Dendritic cell treated with granulocyte-macrophage colony-stimulating factor and Interleukin-4, amounts not matched to agents 40 ng/mL and 50 ng/mL, for 4 days (primary cell): ENCODE measurements around the gene PPP2R5B.
A peak's percentile ranks its signal among the peaks of the same experiment; 100 is the strongest.

Experiments
- H3K27ac Mint-ChIP-seq: one replicate; pipeline ENCODE4 v1.8.0; 2022; ENCODE audit warnings: mild to moderate bottlenecking, mixed read lengths
- H3K27me3 Mint-ChIP-seq: one replicate; pipeline ENCODE4 v1.8.0; 2022; ENCODE audit warnings: mild to moderate bottlenecking, mixed read lengths
- H3K36me3 Mint-ChIP-seq: one replicate; pipeline ENCODE4 v1.8.0; 2022; ENCODE audit warnings: low read depth, mixed read lengths
- H3K4me1 Mint-ChIP-seq: one replicate; pipeline ENCODE4 v1.8.0; 2022; ENCODE audit warnings: low read depth, mixed read lengths
- H3K4me3 Mint-ChIP-seq: one replicate; pipeline ENCODE4 v1.8.0; 2022; ENCODE audit warnings: mild to moderate bottlenecking, moderate library complexity, mixed read lengths
- H3K9me3 Mint-ChIP-seq: one replicate; pipeline ENCODE4 v1.8.0; 2022; ENCODE audit warnings: mixed read lengths
- intact Hi-C: fragments of 100-400 bp; cut with micrococcal nuclease; formaldehyde crosslinking; loops from one replicate; pipeline ENCODE4 v1.15.0; 2022

The PPP2R5B gene

GRCh38 chr11:64906314-64906635 lies 18.2 kb upstream of the PPP2R5B start:
- peaks cover 97% of the 10 kb centered on the region for H3K36me3 Mint-ChIP-seq
- intact Hi-C loops: no loop called here
- no peak overlapping the region for H3K27ac Mint-ChIP-seq
- H3K9me3 Mint-ChIP-seq: no peaks in the 10 kb centered on the region
- H3K4me3 Mint-ChIP-seq: no peak overlapping the region
- no peaks in the 10 kb centered on the region for H3K27me3 Mint-ChIP-seq
- H3K4me1 Mint-ChIP-seq: no peaks in the 10 kb centered on the region

DNA sequence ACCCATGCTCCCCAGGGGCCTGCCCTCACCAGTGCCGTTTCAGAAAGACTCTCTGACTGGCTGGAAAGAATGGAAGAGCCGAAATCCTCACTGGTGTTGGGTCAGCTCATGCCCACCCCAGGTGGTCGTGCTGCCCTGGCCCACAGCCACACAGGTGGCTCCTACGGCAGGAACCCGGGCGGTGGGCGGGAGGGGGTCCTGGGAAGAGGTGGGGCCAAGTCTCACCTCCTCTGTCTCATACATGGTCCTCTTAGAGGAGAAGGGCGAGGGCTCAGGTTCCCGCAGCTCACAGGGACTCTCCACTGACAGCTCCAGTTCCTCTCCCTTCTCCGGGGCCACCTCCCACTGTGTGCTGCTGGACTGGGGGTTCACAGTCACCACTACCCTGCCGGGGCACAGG lies 15.7 kb upstream of the PPP2R5B start:
- H3K4me1 Mint-ChIP-seq: no peaks in the 10 kb centered on the region
- no peak overlapping the region for H3K27ac Mint-ChIP-seq
- no peaks in the 10 kb centered on the region for H3K27me3 Mint-ChIP-seq
- H3K36me3 Mint-ChIP-seq: peaks cover 97% of the 10 kb centered on the region
- intact Hi-C loops: no loop called here
- no peaks in the 10 kb centered on the region for H3K9me3 Mint-ChIP-seq
- H3K4me3 Mint-ChIP-seq: no peak overlapping the region

DNA sequence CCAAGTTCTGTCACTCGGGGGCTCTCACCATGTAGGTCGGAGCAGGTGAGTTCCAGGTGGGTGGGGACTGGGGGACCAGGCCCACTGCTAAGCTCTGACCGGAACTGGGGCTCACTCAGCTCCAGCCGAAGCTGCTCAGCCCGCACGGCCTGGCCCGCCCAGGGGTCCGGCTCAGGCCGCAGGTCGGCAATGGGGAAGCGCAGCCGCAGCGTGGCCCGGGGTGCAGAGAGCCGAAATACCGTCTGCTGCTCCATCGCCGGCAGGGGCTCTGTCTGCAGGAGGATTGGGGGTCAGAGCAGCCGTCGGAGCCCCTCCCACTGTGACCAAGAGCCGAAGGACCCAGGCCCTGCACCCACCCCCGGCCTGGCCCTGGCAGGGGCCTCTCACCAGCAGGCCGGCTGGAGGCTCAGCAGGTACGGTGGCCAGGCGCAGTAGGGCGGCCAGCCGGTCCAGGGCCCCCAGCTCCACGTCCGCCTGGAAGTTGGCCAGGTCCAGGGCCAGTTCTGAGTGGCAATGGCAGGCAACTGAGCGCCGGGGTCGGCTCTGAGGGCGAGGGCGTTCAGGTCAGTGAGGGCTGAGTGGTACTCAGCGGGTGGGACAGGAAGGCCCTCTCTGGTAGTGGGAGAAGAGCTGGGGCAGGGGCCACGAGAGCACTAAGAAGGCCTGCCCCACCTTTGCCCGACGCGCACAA lies 14.7 kb upstream of the PPP2R5B start:
- H3K36me3 Mint-ChIP-seq: peaks cover 100% of the 10 kb centered on the region
- H3K9me3 Mint-ChIP-seq: no peaks in the 10 kb centered on the region
- no peaks in the 10 kb centered on the region for H3K27me3 Mint-ChIP-seq
- H3K4me1 Mint-ChIP-seq: no peaks in the 10 kb centered on the region
- H3K4me3 Mint-ChIP-seq: no peak overlapping the region
- intact Hi-C loops: loop anchor here (10.0 kb wide), 1 partner anchor 205 kb away; the partner anchor contains the start of genes TM7SF2 and ZNHIT2
- no peak overlapping the region for H3K27ac Mint-ChIP-seq

DNA sequence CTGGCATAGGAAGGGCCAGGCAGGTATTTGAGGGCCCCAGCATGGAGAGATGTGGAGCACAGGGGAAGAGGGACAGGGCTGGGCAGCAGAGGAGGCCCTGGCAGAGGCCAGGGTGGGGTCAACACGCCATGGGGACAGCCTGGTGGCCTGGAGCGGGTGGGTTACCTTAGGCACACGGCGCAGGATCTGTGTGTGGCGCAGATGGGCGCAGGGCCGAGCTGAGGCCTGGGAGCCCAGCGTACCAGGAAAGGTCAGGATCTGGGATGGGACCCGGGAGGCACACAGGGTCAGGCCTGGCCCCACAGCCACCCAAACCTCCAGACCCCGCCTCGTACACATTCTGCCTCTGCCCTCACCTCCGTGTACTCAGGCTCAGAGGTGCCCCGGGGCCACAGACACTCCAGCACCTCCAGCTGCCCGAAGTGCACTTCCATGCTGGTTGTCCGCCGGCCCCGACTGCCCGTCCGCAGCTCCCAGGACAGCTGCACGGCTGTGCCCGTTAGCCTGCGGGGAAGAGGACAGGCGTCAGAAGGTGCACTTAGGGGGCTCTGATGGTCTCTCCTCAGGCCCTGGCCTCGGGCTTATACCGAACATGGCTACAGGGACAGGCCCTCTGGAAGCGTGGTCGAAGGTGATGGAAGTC lies 13.9 kb upstream of the PPP2R5B start:
- Mint-ChIP-seq H3K36me3 (peaks cover 92% of the 10 kb centered on the region), H3K4me1 (peaks cover 7% of the 10 kb centered on the region), H3K9me3 (no peaks in the 10 kb centered on the region), H3K4me3 (no peak overlapping the region), H3K27me3 (no peaks in the 10 kb centered on the region), H3K27ac (no peak overlapping the region)
- intact Hi-C loops: loop anchor here (10.0 kb wide), 1 partner anchor 204 kb away; the partner anchor contains the start of genes TM7SF2 and ZNHIT2

DNA sequence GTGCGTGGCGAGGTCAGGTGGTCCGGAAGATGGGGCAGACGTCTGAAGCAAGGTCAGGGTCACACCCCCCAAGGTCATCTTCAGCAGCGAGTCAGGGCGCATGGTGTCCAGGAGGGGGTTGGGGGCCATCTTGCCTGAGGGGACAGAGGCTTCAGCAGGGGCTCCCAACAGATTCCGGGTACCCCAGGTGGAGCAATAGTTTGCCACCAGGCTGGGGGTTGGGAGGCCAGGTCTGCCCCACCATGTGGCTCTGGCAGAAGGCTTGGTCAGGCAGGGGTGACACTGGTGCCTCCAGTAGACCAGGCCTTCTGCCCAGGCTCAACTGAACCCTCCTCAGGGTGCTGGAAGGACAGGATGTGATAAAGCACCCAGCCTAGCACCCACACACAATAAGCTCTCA lies 13.3 kb upstream of the PPP2R5B start:
- Mint-ChIP-seq H3K4me3 (no peak overlapping the region), H3K4me1 (peaks cover 13% of the 10 kb centered on the region), H3K9me3 (no peaks in the 10 kb centered on the region), H3K36me3 (peaks cover 86% of the 10 kb centered on the region), H3K27me3 (no peaks in the 10 kb centered on the region), H3K27ac (no peak overlapping the region)
- intact Hi-C loops: loop anchor here (10.0 kb wide), 1 partner anchor 204 kb away; the partner anchor contains the start of genes TM7SF2 and ZNHIT2

DNA sequence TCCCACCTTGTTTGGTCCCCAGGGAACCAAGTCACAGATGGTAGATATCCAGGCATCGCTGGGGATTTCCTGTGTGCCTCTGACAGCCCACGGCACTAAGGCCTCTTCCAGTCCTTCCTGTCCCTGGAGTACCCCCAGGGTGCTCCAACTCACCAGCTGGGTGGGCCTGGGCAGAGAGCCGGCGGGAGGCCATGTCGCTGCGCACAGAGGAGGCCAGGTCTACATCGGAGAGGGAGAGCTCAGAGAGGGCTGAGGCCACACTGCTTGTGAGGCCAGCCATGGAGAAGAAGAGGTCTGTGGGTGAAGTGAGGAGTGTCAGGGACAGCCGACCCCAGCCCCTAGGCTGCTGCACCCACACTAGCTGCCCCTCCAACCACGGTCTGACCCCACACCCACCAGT lies 12.8 kb upstream of the PPP2R5B start:
- H3K36me3 Mint-ChIP-seq: peaks cover 86% of the 10 kb centered on the region
- no peaks in the 10 kb centered on the region for H3K27me3 Mint-ChIP-seq
- intact Hi-C loops: loop anchor here (10.0 kb wide), 1 partner anchor 203 kb away; the partner anchor contains the start of genes TM7SF2 and ZNHIT2
- no peak overlapping the region for H3K4me3 Mint-ChIP-seq
- peaks cover 18% of the 10 kb centered on the region for H3K4me1 Mint-ChIP-seq
- no peak overlapping the region for H3K27ac Mint-ChIP-seq
- no peaks in the 10 kb centered on the region for H3K9me3 Mint-ChIP-seq

DNA sequence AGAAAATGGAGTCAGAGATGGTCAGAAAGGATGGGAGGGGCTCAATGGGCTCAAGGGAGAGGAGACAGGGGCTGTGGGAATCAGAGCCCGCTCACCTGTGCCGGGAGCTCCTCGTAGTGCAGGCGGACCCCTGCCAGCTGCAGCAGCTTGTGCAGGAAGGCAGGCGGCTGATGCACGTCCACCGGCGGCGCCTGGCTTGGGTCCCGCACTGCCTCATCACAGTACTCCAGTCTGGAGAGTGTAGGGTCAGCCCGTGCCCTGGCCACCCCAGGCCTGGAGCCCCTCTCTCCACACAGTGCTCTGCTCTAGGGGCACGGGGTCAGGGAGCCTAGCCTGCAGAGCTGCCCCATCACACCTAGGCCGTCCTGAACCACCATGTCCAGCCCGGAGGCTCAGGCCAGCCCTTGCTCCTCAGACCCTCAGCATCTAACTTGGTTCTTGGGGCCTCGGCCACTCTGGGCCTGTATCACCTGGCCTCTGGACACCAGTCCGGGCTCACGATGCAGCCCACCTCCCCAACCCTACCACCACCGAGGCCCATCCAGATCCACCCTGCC lies 11.2 kb upstream of the PPP2R5B start:
- Mint-ChIP-seq H3K4me3 (no peak overlapping the region), H3K9me3 (no peaks in the 10 kb centered on the region), H3K4me1 (peaks cover 27% of the 10 kb centered on the region), H3K36me3 (peaks cover 72% of the 10 kb centered on the region), H3K27ac (no peak overlapping the region), H3K27me3 (no peaks in the 10 kb centered on the region)
- intact Hi-C loops: loop anchor here (10.0 kb wide), 1 partner anchor 202 kb away; the partner anchor contains the start of genes TM7SF2 and ZNHIT2

DNA sequence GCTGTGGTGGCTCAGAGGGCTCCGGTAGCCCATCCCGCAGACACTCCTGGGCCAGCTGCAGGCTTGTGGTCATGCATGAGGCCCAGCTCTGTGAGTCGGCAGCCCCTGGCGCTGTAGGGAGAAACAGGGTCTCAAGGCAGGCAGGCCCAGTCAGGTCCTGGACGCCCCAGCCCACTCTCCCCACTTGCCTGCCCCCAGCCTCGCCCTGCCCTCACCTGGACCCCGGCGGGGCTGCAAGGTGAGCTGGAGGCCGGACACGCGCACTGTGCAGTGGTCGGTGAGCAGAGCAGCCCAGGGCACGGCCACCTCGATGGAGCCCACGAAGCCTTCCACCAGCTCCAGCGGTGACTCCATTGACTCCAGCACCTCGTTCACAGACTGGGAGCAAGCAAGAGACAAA lies 10.4 kb upstream of the PPP2R5B start:
- Mint-ChIP-seq H3K36me3 (peaks cover 63% of the 10 kb centered on the region), H3K27me3 (no peaks in the 10 kb centered on the region), H3K4me3 (no peak overlapping the region), H3K27ac (no peak overlapping the region), H3K4me1 (peaks cover 27% of the 10 kb centered on the region), H3K9me3 (no peaks in the 10 kb centered on the region)
- intact Hi-C loops: loop anchor here (10.0 kb wide), 1 partner anchor 201 kb away; the partner anchor contains the start of genes TM7SF2 and ZNHIT2

GRCh38 chr11:64915376-64915887 lies 9.1 kb upstream of the PPP2R5B start:
- Mint-ChIP-seq H3K27ac (peak overlapping the region; percentile 84), H3K27me3 (no peaks in the 10 kb centered on the region), H3K4me3 (peak overlapping the region; percentile 92), H3K36me3 (peaks cover 50% of the 10 kb centered on the region), H3K4me1 (peaks cover 27% of the 10 kb centered on the region), H3K9me3 (no peaks in the 10 kb centered on the region)
- intact Hi-C loops: loop anchor here (10.0 kb wide), 1 partner anchor 199 kb away; the partner anchor contains the start of genes TM7SF2 and ZNHIT2

DNA sequence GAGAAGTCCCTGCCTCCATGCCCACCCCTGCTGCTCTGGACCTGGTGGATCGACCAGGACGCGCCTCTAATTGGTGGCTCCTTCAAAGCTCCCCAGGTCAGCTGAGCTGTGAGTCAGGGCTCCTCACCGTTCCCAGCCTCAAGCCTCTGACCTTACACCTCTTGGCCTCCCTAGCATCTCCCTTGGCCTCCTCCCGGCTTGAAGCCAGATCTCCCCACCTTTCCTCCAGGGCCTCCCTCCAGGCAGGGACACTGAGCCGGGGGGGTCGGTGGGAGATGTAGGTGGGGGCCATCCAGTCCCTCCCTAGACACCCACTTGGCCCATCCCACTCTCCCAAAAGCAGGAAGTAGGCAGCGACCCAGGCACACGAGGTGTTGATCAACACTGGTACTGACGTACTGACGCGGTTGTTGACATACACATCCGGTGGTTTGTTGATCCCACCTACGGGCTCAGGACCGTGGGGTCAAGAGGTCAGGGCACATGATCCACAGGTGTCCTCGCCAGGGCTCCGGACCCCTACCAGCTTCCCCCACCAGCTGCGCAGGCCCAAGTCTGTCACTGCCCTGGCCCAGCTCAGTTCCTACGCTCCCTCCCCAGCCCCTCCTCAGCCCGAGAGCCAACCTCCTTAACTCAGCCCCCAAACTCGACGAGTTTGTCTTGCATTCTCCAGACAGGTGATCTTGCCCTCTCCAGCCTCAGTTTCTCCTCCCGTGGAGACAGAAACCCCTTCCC lies 8.3 kb upstream of the PPP2R5B start:
- peaks cover 27% of the 10 kb centered on the region for H3K4me1 Mint-ChIP-seq
- no peaks in the 10 kb centered on the region for H3K9me3 Mint-ChIP-seq
- H3K36me3 Mint-ChIP-seq: peaks cover 42% of the 10 kb centered on the region
- intact Hi-C loops: loop anchor here (2.0 to 10.0 kb wide), 2 partner anchors 111 to 199 kb away; partner anchors contain the start of genes SNX15, TM7SF2 and ZNHIT2
- H3K27ac Mint-ChIP-seq: peak overlapping the region; percentile 84
- H3K27me3 Mint-ChIP-seq: no peaks in the 10 kb centered on the region
- peak overlapping the region; percentile 92 for H3K4me3 Mint-ChIP-seq

DNA sequence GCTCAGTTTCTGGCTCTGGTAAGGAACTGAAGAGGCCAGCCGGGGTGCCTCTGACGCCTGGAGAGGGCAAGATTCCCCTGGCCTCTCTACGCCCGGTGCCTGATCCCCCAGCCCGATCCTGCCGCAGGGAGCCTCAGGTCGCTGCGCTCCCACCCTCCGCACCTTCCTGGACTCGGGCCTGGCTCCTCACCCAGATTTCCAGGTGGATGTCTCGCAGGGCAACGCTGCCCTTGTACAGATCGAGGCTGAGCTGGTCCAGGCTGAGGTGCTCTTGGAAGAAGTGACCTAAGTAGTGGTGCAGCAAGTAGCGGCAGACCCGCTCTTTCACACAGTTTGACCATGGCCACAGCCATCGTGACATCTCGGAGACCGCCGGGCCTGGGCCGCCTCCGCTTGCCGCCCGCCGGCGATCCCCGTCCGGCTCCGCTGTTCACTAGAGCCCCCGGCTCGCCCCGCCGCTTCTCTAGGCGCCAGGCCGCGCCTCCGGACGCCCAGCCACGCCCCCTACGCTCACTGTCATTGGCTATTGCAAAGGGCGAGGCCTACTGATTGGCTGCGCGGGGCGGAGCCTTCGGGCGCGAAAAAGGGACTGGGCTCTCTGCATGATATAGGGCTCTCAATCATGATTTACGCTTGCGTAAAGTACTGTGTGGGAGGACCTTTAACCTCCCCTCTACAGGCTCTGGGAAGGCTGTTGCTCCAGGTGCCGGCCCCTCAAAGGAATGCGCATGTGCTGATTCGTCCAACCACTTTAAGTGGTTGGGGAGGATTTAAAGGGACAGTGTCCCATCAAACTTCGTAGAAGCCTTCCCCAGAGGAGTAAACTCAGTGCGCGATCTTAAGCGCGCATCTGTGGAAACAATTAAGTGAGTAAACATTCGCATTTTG lies 7.5 kb upstream of the PPP2R5B start, which contains the start of gene ATG2A:
TSS of gene ATG2A (minus strand) at position 435 of the 888 bp plus-strand sequence. CDS start at position 361, 74 bp downstream.
- Mint-ChIP-seq H3K9me3 (no peaks in the 10 kb centered on the region), H3K4me3 (peak within 1 kb of the TSS; percentile 92), H3K27me3 (no peaks in the 10 kb centered on the region), H3K4me1 (peaks cover 27% of the 10 kb centered on the region), H3K27ac (peak within 1 kb of the TSS; percentile 84), H3K36me3 (peaks cover 34% of the 10 kb centered on the region)
- intact Hi-C loops: loop anchor here (1.0 to 10.0 kb wide), 4 partner anchors 8 to 198 kb away; partner anchors contain the start of genes SNX15, TM7SF2 and ZNHIT2

GRCh38 chr11:64917663-64917995 lies 6.9 kb upstream of the PPP2R5B start:
- no peaks in the 10 kb centered on the region for H3K27me3 Mint-ChIP-seq
- peaks cover 28% of the 10 kb centered on the region for H3K36me3 Mint-ChIP-seq
- intact Hi-C loops: loop anchor here (1.0 to 10.0 kb wide), 4 partner anchors 8 to 197 kb away; partner anchors contain the start of genes SNX15, TM7SF2 and ZNHIT2
- no peaks in the 10 kb centered on the region for H3K9me3 Mint-ChIP-seq
- peak overlapping the region; percentile 92 for H3K4me3 Mint-ChIP-seq
- peak overlapping the region; percentile 84 for H3K27ac Mint-ChIP-seq
- peaks cover 27% of the 10 kb centered on the region for H3K4me1 Mint-ChIP-seq
